ENCODE data around the gene KRT73. TPM values are rescaled to one million over a fixed set of nuclear protein-coding genes. Genes with fewer than 3 reads are reported as not detected.

The KRT73 gene
- total and polyA plus RNA-seq, 7 experiments from 2014 or later, result 1.0 to 96.4 (median 26.7) TPM

DNA sequence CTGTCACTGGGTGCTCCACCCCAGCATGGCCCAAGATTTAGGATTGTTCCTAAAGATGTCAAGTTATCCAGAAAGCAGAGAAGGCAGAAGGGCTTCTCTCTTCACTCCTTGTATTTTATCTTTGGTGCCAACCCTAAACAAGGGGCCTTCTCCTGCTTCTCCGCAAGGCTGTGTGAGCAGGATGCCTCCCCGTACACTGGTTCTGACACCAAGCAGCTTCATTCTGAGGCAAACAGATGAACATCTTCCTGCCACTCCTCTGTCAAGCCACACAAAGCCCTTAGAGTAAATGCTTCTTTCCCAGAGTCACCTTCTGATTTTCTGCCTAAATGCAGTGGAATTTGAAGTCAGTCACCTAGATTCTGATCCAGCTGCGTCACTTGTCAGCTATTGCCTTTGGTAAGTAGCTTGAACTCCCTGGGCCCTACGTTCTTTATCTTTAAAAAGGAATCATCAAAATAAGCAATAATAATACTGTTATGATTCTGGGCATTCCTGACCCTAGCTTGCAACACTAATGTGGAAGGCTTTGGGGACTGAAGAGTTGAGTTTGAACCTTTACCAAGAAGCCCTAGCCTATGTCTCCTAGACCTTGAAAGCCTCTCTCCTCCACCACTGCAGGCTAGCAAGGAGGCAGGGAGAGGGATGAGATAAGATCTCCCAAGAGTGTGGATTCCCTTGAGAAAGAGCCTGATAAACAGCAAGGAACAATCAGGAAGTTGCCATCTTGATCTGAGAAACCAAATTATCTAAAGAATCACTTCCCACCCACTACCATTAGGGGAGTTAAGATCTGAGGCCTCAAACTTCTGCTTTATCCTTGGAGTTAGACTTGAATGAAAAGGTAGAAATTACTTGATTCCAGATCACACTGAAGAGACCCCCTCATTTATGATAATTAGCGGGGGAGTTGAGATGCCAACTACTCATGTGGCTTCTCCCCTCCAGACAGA, 5.7 kb downstream of the KRT73 start:
- ChIA-PET POLR2A (interaction anchor here (0.7 to 13.8 kb wide), 10 partner anchors 19 to 268 kb away, joined by 3 to 227 read pairs (median 8); partner anchors contain the start of gene KRT2), CTCF (interaction anchor here (0.6 to 7.3 kb wide), 13 partner anchors 21 to 267 kb away, joined by 3 to 163 read pairs (median 7); no protein-coding TSS in a partner anchor)
- H3K4me3 Mint-ChIP-seq, result peak overlapping the region in 9 of 10 donors; percentile 67 to 87 (median 81)
- H3K9me3 Mint-ChIP-seq, result no peaks in the 10 kb centered on the region
- peaks cover 11 to 98% of the 10 kb centered on the region in 2 donors for H3K4me1 ChIP-seq (ENCODE audit: control insufficient read depth in 2 of 2, insufficient read depth in 2 of 2, low read length in 2 of 2)
- no peaks in the 10 kb centered on the region for H3K36me3 ChIP-seq (ENCODE audit: control insufficient read depth in 2 of 3, insufficient read depth in 3 of 3, low read length in 3 of 3)
- no peaks in the 10 kb centered on the region for H3K27me3 ChIP-seq (ENCODE audit: control insufficient read depth in 2 of 2, insufficient read depth in 2 of 2, low read length in 2 of 2)
- DNase-seq (peak in 5 of 9 donors; percentile 16 to 65 (median 53)), ATAC-seq (no peak)
- H3K27ac ChIP-seq (ENCODE audit: low read depth, low read length), result peak overlapping the region; percentile 84
- H3K4me3 ChIP-seq (ENCODE audit: low read length), result peak overlapping the region; percentile 4
- H3K9me3 ChIP-seq (ENCODE audit: control insufficient read depth in 2 of 3, low read length in 3 of 3), result no peaks in the 10 kb centered on the region
- peaks cover 74 to 100% (median 100%) of the 10 kb centered on the region in 7 donors for H3K4me1 Mint-ChIP-seq
- H3K27me3 Mint-ChIP-seq, result peaks cover 0 to 8% (median 0%) of the 10 kb centered on the region in 5 donors
- intact Hi-C loops (cut with micrococcal nuclease), result loop anchor here in 1 of 2 donors (10.0 kb wide), 1 partner anchor 1602 kb away; no protein-coding TSS in a partner anchor
- peak overlapping the region; percentile 7 to 99 (median 97) for H3K27ac Mint-ChIP-seq
- peaks cover 0 to 25% (median 14%) of the 10 kb centered on the region in 5 donors for H3K36me3 Mint-ChIP-seq

DNA sequence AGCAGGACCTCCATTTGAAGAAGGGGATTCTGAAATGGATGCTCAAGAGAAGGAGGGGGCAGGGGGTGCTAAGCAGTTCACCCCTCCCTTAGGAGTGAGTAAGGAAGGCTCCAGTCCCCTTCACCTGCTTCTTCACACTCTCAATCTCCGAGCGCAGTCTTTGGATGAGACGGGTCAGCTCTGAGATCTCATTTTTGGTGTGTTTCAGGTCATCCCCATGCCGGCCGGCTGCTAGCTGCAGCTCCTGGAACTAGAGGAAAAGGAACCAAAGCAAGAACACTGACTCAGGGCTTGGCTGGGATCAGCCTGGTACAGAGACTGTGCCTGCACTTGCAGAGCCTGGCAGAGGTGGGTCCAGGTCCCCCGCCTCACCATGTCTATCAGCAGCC, 7.3 kb downstream of the KRT73 start:
- intact Hi-C loops (cut with micrococcal nuclease), result loop anchor here in 1 of 2 donors (2.0 to 10.0 kb wide), 2 partner anchors 70 to 1604 kb away; partner anchors contain the start of gene KRT1
- Mint-ChIP-seq H3K36me3 (peaks cover 0 to 25% (median 17%) of the 10 kb centered on the region in 5 donors), H3K27ac (peak overlapping the region; percentile 78 to 99 (median 97)), H3K9me3 (no peaks in the 10 kb centered on the region), H3K4me3 (peak overlapping the region; percentile 67 to 87 (median 81)), H3K4me1 (peaks cover 73 to 100% (median 98%) of the 10 kb centered on the region in 7 donors), H3K27me3 (peaks cover 0 to 4% (median 0%) of the 10 kb centered on the region in 5 donors)
- peak in 1 of 9 donors; percentile 15 for DNase-seq
- Histone ChIP-seq H3K36me3 (ENCODE audit: control insufficient read depth in 2 of 3, insufficient read depth in 3 of 3, low read length in 3 of 3) (no peaks in the 10 kb centered on the region), H3K27me3 (ENCODE audit: control insufficient read depth in 2 of 2, insufficient read depth in 2 of 2, low read length in 2 of 2) (no peaks in the 10 kb centered on the region), H3K9me3 (ENCODE audit: control insufficient read depth in 2 of 3, low read length in 3 of 3) (no peaks in the 10 kb centered on the region), H3K4me1 (ENCODE audit: control insufficient read depth in 2 of 2, insufficient read depth in 2 of 2, low read length in 2 of 2) (peaks cover 11 to 98% of the 10 kb centered on the region in 2 donors), H3K27ac (ENCODE audit: low read depth, low read length) (peak overlapping the region; percentile 84), H3K4me3 (ENCODE audit: low read length) (peak overlapping the region; percentile 51)
- ATAC-seq, result no peak
- ChIA-PET POLR2A (interaction anchor here (0.9 to 13.8 kb wide), 20 partner anchors 8 to 570 kb away, joined by 3 to 227 read pairs (median 6); partner anchors contain the start of genes CSAD, KRT1, KRT2 and KRT73), CTCF (interaction anchor here (0.7 to 7.3 kb wide), 24 partner anchors 9 to 269 kb away, joined by 3 to 163 read pairs (median 5); no protein-coding TSS in a partner anchor)

DNA sequence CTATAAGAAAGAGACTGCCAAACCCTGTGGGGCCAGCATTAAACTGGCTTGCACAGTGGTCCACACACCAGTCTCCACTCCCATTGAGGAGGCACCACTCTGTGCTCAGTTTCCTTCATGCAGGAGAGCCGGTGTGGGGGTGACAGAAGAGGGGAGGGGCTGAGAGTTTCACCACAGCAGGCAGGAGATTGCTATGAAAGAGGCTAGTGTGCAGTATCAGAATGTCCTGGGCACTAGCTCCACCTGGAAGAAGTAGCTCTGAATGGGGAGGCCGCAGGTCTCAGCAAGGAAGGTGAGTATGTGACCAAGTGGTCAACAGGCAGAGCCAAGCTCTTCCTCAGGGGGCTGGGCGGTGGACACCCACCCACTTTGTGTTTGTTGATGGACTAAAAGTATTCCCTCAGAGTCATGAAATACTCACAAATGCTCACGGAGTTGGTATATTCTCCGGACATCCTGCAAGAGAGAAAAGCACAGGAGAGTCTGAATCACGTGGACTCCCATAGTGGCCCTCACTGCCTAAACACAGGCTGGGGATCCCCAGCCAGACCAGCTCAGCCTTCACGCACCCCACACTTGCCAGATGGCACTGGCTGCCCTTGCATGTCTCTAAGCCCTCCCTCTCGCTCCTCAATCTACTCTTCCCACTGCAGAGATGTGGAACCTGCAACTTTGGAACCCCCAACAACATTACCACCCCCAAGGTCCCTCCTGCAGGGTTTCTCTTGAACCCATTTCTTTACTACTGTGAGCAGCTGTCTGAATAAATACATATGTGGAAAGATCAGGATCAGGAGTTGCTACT, 9.3 kb downstream of the KRT73 start:
- H3K36me3 ChIP-seq (ENCODE audit: control insufficient read depth in 2 of 3, insufficient read depth in 3 of 3, low read length in 3 of 3), result no peaks in the 10 kb centered on the region
- Mint-ChIP-seq H3K4me1 (peaks cover 68 to 100% (median 98%) of the 10 kb centered on the region in 7 donors), H3K36me3 (peaks cover 0 to 28% (median 18%) of the 10 kb centered on the region in 5 donors), H3K27me3 (peaks cover 0 to 4% (median 0%) of the 10 kb centered on the region in 5 donors), H3K4me3 (peak overlapping the region in 9 of 10 donors; percentile 42 to 87 (median 66)), H3K9me3 (peaks cover 0 to 4% (median 0%) of the 10 kb centered on the region in 11 donors), H3K27ac (peak overlapping the region; percentile 59 to 99 (median 97))
- DNase-seq (peak in 1 of 9 donors; percentile 14), ATAC-seq (no peak)
- H3K4me1 ChIP-seq (ENCODE audit: control insufficient read depth in 2 of 2, insufficient read depth in 2 of 2, low read length in 2 of 2), result peaks cover 6 to 96% of the 10 kb centered on the region in 2 donors
- intact Hi-C loops (cut with micrococcal nuclease), result no loop called here
- H3K27ac ChIP-seq (ENCODE audit: low read depth, low read length), result peak overlapping the region; percentile 79
- H3K27me3 ChIP-seq (ENCODE audit: control insufficient read depth in 2 of 2, insufficient read depth in 2 of 2, low read length in 2 of 2), result no peaks in the 10 kb centered on the region
- CTCF ChIA-PET, result interaction anchor here (0.8 to 7.3 kb wide), 7 partner anchors 21 to 271 kb away, joined by 3 to 163 read pairs (median 5); no protein-coding TSS in a partner anchor
- POLR2A ChIA-PET, result interaction anchor here (0.5 to 13.8 kb wide), 12 partner anchors 9 to 84 kb away, joined by 3 to 227 read pairs (median 8); partner anchors contain the start of genes KRT2 and KRT73
- peak overlapping the region; percentile 4 for H3K4me3 ChIP-seq (ENCODE audit: low read length)
- H3K9me3 ChIP-seq (ENCODE audit: control insufficient read depth in 2 of 3, low read length in 3 of 3), result no peaks in the 10 kb centered on the region

DNA sequence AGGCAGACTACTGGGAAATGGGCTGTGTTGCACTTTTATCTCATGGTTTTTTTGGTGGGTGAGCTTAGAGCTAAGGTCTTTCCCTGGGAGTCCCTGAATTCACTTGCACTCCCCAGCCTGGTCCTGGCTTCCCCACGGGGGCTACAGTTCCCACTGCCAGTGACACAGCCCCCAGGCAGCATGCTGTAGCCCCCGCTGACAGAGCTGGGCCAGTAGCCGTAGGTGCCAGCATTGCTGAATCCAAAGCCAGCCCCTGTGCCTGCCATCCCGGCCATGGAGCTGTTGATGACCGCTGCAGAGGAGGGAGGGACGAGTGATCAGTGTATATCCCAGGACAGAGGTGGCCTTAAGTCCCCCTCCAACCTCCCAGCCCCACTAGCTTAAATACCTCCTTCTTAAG, 10.2 kb downstream of the KRT73 start:
- H3K4me1 Mint-ChIP-seq, result peaks cover 68 to 100% (median 98%) of the 10 kb centered on the region in 7 donors
- Histone ChIP-seq H3K9me3 (ENCODE audit: control insufficient read depth in 2 of 3, low read length in 3 of 3) (no peaks in the 10 kb centered on the region), H3K4me3 (ENCODE audit: low read length) (no peak overlapping the region), H3K27me3 (ENCODE audit: control insufficient read depth in 2 of 2, insufficient read depth in 2 of 2, low read length in 2 of 2) (no peaks in the 10 kb centered on the region), H3K4me1 (ENCODE audit: control insufficient read depth in 2 of 2, insufficient read depth in 2 of 2, low read length in 2 of 2) (peaks cover 6 to 96% of the 10 kb centered on the region in 2 donors), H3K36me3 (ENCODE audit: control insufficient read depth in 2 of 3, insufficient read depth in 3 of 3, low read length in 3 of 3) (no peaks in the 10 kb centered on the region), H3K27ac (ENCODE audit: low read depth, low read length) (peak overlapping the region; percentile 79)
- CTCF ChIA-PET, result interaction anchor here (0.8 to 7.3 kb wide), 4 partner anchors 20 to 272 kb away, joined by 3 to 163 read pairs (median 5); no protein-coding TSS in a partner anchor
- H3K27me3 Mint-ChIP-seq, result peaks cover 0 to 4% (median 0%) of the 10 kb centered on the region in 5 donors
- peak overlapping the region in 7 of 10 donors; percentile 42 to 87 (median 67) for H3K4me3 Mint-ChIP-seq
- ATAC-seq (no peak), DNase-seq (peak in 1 of 9 donors; percentile 13)
- intact Hi-C loops (cut with micrococcal nuclease), result no loop called here
- H3K9me3 Mint-ChIP-seq, result peaks cover 0 to 4% (median 0%) of the 10 kb centered on the region in 11 donors
- peak overlapping the region in 8 of 9 donors; percentile 94 to 99 (median 98) for H3K27ac Mint-ChIP-seq
- peaks cover 0 to 20% (median 14%) of the 10 kb centered on the region in 5 donors for H3K36me3 Mint-ChIP-seq
- POLR2A ChIA-PET, result interaction anchor here (1.0 to 13.8 kb wide), 9 partner anchors 9 to 85 kb away, joined by 3 to 227 read pairs (median 6); partner anchors contain the start of gene KRT2

DNA sequence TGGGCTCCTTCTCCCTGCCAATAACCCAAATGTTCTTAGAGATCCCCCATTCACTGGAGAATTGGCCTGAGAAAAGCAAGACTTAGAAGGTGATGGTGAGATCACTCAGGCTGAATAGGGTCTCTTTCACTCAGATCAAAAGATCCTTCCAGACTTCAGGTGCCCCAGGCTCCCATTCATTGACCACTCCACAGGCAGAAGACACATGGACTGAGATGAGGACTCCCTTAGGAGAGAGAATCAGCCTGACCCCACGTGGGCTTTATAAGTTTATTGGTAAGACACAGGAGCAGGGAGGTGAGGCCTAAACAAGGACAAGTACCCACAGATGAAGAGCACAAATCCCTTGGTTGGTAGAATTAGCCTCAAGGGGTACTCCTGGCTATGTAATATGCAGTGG, 11.0 kb downstream of the KRT73 start:
- Histone ChIP-seq H3K4me1 (ENCODE audit: control insufficient read depth in 2 of 2, insufficient read depth in 2 of 2, low read length in 2 of 2) (peaks cover 6 to 96% of the 10 kb centered on the region in 2 donors), H3K4me3 (ENCODE audit: low read length) (no peak overlapping the region), H3K27ac (ENCODE audit: low read depth, low read length) (peak overlapping the region; percentile 79), H3K27me3 (ENCODE audit: control insufficient read depth in 2 of 2, insufficient read depth in 2 of 2, low read length in 2 of 2) (no peaks in the 10 kb centered on the region), H3K9me3 (ENCODE audit: control insufficient read depth in 2 of 3, low read length in 3 of 3) (no peaks in the 10 kb centered on the region), H3K36me3 (ENCODE audit: control insufficient read depth in 2 of 3, insufficient read depth in 3 of 3, low read length in 3 of 3) (no peaks in the 10 kb centered on the region)
- POLR2A ChIA-PET, result interaction anchor here (1.0 to 13.8 kb wide), 4 partner anchors 9 to 39 kb away, joined by 3 to 223 read pairs (median 62); partner anchors contain the start of gene KRT2
- Mint-ChIP-seq H3K4me3 (peak overlapping the region in 6 of 10 donors; percentile 16 to 71 (median 64)), H3K4me1 (peaks cover 65 to 100% (median 98%) of the 10 kb centered on the region in 7 donors), H3K9me3 (peaks cover 0 to 4% (median 0%) of the 10 kb centered on the region in 11 donors), H3K27me3 (peaks cover 0 to 4% (median 0%) of the 10 kb centered on the region in 5 donors), H3K36me3 (peaks cover 0 to 12% (median 10%) of the 10 kb centered on the region in 5 donors), H3K27ac (peak overlapping the region in 8 of 9 donors; percentile 94 to 99 (median 98))
- DNase-seq (no peak), ATAC-seq (no peak)
- intact Hi-C loops (cut with micrococcal nuclease), result no loop called here
- CTCF ChIA-PET, result interaction anchor here (7.3 kb wide), 1 partner anchor 19 kb away, joined by 163 read pairs; no protein-coding TSS in a partner anchor

All from naive thymus-derived CD4-positive, alpha-beta T cell (primary cell).